Hematopoietic multipotent progenitor cell treated with erythropoietin and hydrocortisone succinate and interleukin-3 and kit ligand, for 15 days (in vitro differentiated cells): Measurements from ENCODE around the gene CPED1.
"Not testable (repeated sequence)": the region's sequence is repeated elsewhere in the genome, so short reads cannot be mapped to it uniquely, and the experiment has no call there.

ENCODE experiments used
- DNase-seq: peaks from one replicate; pipeline ENCODE4 v3.0.0-alpha.2; 2015; ENCODE audit warnings: low spot score

Gene CPED1

GRCh38 chr7:121153411-121153810 is 164.9 kb downstream of the CPED1 start:
- DNase-seq, result no peak

- no peak for DNase-seq
Observed at GRCh38 chr7:121153995-121154394, 165.5 kb downstream of the CPED1 start.

GRCh38 chr7:121156825-121157224 is 168.3 kb downstream of the CPED1 start:
- DNase-seq, result no peak

DNA sequence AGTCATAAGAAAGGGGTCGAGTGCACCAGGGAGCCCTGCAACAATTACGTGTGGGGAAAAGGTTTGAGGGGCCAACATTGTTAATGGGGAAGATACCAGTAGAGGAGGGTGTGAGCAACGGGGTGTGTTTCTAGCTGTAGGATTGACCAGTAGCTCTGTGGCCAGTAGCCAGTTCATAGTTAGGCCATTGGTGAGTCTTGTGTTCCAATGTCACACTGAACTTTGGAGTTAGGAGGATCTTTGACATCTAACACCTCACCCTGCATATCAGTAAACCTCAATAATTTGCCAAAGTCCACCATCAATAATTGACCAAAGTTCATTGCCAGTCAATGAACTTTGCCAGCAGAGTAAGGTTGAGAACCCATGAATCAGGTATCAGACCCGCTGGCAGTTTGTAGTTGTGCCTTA is 168.8 kb downstream of the CPED1 start:
- DNase-seq, result no peak

DNA sequence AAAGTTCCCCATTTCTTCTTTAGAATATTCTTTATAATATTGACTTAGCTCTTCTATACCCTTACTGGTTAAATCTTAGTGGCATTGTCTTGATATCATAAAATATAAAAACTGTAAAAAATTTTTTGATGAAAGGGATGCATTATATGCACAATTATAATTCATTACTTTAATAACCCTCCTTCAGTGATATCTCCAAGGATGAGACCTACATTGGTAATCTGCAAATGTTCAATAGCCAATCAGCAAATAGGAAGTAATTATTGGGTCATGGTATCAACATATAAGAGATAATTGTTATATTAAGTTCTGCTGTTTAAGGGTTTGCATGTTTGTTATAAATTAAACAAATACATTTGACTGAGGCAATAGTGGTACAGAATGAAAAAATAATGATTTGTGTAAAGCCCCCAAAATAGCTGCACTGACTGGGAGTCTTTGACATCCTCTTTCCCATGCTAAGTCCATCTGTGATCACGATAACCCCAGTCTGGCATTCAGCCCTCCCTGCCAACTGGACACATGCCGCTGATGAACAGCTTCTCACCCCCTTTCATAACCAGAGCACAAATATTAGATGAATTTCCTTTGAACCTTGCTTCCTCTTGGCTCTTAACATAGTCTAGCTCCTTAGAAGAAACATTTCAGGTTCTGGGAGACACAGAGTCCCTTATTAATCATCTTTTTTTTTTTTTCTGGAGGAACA is 169.5 kb downstream of the CPED1 start:
- no peak for DNase-seq

- DNase-seq, result no peak
Observed at GRCh38 chr7:121158665-121159064, 170.2 kb downstream of the CPED1 start.

DNA sequence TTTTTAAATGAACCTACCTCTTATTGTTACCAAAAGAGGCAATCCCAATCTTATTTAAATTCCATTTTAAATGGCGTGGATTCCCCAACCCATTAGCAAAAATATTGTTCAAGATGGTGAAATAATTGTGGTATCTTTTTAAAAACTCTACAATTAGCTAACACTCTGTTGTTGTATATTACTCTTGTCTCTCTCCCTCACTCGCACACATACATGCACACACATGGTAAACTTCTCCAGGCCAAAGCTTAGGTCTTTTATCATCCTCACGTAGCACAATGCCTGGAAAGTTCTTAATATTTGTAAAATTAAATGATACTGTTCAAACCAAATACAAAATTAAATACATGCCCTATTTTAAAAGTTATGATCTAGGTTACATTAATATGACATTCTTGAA is 171.0 kb downstream of the CPED1 start:
- DNase-seq, result no peak

- no peak for DNase-seq
Observed at GRCh38 chr7:121160150-121161008, 171.9 kb downstream of the CPED1 start.

GRCh38 chr7:121163699-121164098 is 175.2 kb downstream of the CPED1 start:
- DNase-seq, result no peak

- DNase-seq, result no peak
Observed at GRCh38 chr7:121164247-121164646, 175.7 kb downstream of the CPED1 start.

DNA sequence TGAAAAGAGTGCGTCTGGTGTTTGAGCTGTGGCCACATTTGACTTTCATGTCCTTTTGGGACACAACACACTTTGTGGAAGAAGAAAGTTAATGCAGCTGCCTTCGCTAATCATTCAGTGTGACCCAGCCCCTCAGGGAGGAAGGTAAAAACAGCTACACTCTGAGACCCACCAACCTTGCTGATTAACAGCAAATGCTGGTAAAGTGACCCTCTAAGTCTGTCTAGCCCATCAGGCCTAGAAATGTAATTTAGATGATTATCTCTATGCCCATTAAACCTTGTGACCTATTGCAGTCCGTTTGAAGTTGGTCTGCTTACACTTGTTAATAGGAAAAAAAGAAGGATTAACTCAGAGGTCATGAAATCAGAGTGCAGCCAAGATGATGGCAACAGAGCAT is 178.4 kb downstream of the CPED1 start:
- no peak for DNase-seq

DNA sequence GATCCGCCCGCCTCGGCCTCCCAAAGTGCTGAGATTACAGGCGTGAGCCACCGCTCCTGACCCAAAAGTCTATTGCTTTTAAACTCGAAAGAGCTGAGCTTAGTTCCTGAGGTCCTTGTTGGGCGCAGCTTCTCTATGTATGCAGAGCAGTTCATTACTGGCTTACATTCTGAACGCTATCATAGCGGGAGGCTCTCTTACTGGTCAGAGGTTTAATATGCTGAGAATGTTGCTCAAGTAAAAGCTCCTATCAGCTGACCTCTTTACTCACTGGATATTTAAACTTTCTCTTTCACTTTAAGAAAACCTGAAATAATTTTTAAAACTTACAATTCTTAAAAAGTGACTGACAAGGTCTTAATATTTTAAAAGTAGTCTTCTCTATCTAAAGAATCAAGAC is 179.5 kb downstream of the CPED1 start:
- no peak for DNase-seq

GRCh38 chr7:121169469-121169868 is 181.0 kb downstream of the CPED1 start:
- DNase-seq, result no peak

DNA sequence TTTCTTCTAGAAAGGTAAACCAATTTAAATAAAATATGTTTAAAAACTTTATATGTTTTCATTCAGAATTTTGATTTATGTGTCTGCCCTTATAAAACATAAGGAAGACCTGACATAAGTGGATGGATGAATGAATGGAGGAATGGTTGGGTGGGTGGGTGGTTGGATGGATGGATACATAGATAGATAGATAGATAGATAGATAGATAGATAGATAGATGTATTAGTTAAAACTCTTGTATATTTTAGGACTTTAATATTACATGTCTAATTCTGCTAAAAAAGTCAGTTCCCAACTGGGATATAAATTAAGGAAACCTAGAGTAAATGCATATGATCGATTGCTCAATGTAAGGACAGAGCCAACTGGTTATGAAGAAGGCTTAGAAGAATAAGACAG is 184.0 kb downstream of the CPED1 start:
- no peak for DNase-seq

GRCh38 chr7:121175826-121176225 is 187.3 kb downstream of the CPED1 start:
- DNase-seq, result no peak

- no peak for DNase-seq
Observed at GRCh38 chr7:121178452-121178851, 189.9 kb downstream of the CPED1 start.

GRCh38 chr7:121178869-121179497 is 190.5 kb downstream of the CPED1 start:
- no peak for DNase-seq

DNA sequence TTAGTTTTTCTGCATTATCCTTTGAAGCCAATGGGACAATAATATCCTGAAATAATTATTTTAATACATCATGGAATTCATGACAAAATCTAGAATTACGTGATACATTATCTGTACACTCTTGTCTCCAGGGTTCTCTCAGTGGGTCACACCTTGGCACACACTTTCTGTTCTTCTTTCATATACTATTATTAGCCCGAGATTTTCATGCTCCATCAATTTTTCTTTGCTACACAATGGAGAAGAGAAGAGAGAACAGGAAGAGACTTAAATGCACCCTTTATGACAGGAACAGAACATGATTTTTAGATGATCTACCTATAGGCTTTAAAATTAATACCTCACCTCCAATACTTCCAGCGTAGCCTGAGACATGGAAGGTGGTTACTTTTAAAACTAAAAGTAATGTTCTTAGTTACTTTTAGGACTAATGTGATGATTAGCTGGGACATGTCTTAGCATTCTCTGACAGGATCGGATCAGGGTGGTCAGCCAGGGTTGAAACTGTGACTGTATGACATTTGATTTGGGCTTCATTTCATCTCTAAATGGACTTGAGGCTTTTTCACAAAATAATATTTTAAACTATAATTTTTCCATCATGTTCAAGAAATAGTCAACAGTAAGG is 192.0 kb downstream of the CPED1 start:
- DNase-seq, result no peak

- DNase-seq, result no peak
Observed at GRCh38 chr7:121181357-121181756, 192.8 kb downstream of the CPED1 start.

DNA sequence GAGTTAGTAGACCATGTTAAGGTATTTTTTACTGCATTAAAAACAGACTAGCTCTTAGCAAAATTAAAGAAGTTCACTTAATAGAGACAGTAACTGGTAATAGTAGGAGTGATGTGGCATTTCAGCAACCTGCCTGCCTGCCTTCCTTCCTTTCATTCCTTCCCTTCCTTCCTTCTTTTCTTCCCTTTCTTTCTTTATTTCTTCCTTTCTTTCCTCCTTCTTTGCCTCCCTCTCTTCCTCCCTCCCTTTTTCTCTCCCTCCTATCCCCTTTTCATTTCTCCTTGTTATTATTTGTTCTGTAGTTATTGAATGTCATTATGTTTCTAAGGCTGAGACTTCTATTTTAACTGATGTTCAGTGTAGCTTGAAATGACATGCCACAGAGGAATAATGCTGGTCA is 193.8 kb downstream of the CPED1 start:
- DNase-seq, result no peak

DNA sequence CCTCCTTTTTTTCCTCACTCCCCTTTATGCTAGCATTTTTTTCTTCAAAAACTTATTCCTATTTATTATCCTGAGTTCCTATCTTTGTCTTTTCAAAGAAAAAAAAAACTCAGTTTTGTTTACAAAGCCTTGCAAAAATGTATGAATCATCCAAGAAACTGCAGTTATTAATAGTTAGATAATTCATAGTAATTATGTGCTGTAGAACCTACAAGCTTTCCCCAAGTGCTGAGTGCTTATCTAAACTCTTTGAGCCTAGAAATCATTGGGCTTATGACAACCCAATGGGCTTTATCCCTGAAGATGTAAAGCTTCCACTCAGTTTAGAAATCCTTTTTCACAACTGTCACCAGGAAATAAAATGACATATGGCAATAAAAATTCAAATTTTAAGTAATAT is 194.4 kb downstream of the CPED1 start:
- no peak for DNase-seq

GRCh38 chr7:121183883-121184282 is 195.4 kb downstream of the CPED1 start:
- DNase-seq, result not testable (repeated sequence)

DNA sequence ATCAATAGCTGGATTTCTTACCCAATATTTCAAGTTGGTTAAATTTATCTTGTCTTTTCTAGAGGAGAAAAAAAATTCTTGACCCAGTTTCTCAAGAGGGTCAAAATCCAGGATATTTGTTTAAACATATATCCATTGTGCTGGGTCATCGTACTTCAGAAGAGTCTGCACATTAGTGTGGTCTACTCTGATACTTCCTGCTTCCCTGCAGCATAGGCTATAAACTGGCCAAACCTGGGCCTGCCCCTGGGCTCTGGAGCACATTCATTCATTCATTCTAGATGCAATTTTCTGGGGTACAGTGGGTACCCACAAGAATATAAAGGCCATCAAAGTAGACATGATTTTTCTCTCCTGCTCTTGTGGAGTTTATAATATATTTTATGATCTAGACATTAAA is 198.2 kb downstream of the CPED1 start:
- DNase-seq, result no peak
